ENCODE data around the gene MMP27.
A peak's percentile ranks its signal among the peaks of the same experiment; 100 is the strongest.

The MMP27 gene

DNA sequence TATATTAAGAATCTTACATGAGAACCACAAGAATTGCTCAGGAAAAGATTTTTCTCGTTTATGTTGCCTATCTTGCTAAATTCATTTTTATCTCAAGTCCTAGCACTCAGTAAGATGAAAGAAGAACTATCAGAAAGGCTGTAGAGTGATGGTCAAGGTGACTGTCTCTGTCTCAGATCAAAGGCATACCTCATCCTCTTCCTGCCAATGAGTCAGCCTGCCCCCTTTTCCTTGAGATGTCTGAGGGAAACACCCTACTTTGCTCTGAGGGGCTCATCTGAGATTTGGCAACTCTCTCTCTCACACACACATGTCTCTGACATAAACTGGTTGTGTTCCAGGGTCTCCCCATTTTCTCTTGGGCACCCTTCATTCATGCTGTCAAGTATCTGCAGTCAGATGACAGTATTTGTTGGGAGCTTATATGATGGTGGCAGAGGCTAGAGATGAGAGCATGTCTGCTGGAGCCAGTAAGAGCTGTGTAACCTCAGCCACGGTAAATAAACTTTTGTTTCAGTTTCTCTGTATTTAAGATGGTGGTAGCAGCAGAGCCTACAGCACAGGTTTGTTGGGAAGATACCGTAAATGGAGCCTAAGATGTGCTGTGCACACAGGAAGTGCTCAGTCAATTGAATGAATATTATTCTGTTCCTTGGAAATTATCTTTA lies 1.6 kb downstream of the MMP27 start:
- no peak for DNase-seq (ENCODE audit: low read depth)

DNA sequence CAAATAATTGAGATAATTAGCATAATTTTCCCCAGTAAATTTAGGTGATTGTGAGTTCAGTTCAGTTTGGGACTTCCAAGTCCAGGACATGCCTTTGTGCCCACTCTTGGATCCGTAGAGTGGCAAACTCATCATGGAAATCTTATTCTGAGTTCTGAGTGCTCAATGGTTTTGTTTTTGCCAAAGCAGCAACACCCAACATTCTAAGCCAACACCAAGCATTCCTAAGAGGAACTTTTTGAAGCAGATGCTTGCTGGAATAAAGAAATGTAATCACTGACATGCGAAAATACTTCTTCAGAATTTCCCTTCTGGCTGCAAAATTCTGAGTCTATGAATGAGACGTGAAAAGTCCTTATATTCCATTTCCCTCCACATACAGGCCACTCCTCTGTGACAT lies 10.4 kb downstream of the MMP27 start:
- DNase-seq (ENCODE audit: low read depth) = no peak

DNA sequence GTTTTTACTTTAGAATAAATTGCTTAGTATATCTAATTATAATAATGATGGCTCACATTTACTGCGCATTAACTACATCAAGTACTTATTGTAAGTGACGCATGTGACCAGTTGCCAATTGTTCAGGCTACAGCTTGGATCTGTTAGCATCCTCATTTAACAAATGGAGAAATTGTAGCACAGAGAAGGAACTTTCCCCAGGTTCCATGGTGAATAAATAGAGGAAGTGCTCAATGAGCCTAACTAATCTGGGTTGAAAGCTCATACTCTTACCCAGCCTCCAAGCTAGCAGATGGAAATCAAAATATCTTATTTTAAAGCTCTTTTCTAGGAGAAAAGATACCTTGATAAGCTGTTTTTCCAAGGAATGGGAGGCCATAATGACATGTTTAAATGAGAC lies 19.8 kb downstream of the MMP27 start:
- no peak for DNase-seq (ENCODE audit: low read depth)

DNA sequence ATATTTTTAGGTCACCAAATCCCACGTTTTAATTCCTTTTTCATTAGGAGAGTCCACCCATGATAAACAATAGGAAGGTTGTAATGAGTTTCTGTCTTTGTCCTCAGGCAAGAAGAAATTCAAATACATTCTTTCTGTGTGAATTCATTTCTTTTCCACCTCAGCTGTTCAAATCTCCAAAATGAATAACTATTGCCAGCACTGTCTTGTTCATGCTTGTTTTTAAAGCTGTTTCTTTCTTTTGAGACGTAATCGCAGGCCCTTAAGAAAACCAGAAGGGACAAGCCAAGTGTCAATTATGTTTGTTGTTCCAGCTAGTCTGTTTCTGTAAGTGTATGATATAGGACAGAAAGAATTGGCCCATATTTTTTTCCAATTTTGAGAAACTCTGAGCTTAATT lies 20.2 kb downstream of the MMP27 start:
- DNase-seq (ENCODE audit: low read depth) = no peak

DNA sequence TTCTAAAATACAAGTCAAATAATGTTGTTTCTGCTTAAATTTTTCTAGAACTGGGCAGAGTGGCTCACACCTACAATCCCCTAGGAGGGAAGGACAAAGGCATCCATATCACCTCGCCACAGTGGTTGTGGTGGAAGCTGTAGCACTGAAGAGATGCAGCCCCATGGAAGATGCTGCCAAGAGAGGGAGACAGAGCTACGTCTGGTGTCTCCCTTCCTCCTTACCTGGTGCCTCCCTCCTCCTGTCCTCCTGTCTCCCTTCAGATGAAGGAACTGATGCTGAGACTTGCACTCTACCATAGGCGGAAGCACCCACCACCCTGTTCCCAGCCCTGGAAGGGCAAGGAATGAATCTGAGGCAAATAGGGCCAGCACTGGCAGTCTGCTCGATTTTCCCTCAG lies 22.3 kb downstream of the MMP27 start:
- no peak for DNase-seq (ENCODE audit: low read depth)

DNA sequence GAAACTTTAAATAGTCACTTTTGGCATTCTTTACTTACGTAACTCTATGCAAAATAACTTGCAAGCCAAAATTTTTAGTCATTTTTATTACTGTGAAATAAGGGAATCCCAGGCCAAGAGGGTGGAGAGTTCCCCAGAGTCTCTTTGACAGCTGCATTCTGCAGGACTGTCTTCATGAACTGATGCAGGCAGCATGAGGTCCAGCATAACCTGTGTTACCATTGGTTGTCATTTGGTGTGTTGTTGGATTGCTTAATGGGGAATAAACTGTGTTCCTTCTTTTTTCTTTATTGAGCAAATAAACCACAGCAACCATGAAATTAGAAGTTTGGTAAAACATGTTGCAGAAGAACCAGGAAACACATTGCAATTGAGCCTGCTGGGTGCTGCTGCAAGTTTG lies 24.6 kb downstream of the MMP27 start:
- DNase-seq (ENCODE audit: low read depth) = peak; percentile 51

DNA sequence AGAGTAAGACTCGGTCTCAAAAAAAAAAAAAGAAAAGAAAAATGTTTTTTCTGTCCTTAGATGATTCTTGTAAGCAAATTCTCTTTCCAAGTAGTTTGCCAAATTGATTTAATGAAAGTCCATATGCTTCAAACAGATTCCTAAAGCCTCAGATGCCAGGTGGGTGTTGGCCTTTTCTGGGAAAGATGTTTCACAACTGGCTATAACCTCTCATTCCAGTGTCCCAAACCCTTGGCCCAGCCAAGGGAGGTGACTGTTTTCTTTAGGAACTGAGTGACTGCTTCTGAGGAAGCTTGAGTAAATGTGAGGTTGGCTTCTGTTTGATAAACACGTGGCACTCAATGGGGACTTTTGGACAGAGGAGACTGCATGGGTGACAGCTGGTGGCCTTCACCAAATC lies 27.5 kb downstream of the MMP27 start:
- DNase-seq (ENCODE audit: low read depth) = no peak

DNA sequence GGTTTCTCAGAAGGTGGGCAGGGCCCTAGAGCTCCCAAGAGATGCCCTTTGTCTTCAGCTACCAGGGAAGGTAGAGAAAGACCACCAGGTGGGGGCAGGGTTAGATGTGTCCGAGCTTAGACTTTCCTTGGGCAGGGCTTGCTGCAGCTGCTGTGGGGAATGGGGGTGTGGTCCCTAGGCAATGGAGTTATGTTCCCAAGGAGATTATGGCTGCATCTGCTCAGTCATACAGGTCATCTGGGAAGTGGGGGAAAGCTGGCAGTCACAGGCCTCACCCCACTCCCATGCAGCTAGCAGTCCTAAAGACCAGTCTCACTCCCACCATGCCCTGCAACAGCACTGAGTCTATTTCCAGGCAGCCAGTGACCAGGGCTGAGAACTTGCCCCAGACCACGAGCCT lies 29.5 kb downstream of the MMP27 start:
- no peak for DNase-seq (ENCODE audit: low read depth)

DNA sequence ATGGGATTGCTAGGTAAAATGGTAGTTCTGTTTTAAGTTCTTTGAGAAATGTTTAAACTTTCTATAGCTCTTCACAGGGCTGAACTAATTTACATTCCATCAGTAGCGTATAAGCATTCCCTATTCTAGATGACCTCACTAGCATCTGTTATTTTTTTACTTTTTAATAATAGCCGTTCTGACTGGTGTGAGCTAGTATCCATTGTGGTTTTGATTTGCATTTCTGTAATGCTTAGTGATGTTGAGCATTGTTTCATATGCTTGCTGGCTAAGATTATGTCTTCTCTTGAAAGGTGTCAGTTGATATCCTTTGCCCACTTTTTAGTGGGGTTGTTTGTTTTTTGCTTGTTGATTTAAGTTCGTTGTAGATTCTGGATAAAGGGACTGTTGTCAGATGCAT lies 35.9 kb downstream of the MMP27 start:
- DNase-seq (ENCODE audit: low read depth) = no peak

DNA sequence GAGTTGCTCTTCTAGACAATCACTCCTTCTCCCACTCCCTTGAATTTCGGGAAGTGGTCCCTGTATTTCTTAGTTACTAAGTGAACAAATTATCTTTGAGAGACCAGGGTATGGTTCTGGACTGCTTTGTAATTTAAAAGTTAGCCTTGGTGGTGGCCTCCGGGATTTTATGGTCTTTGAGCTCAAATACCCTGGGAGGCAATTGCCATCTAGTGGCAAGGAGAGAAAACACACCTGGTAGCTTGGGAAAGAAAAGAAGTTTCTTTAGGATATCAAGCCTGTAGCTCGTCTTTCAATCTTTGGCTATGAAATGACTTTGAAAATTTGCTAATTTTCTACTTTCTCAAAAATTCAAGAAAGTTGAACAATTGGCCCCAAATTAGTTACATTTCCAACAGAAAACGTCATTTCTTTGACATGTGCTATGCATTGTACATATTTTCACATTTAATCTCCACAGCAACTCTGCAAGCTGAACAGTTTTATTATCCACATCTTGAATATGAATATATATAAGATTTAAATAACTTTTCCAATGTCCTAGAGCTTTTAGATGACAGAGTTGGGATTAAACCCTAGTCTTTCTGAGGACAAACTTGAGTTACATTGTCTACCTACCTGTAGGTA lies 39.1 kb downstream of the MMP27 start:
- peak; percentile 19 for DNase-seq (ENCODE audit: low read depth)

DNA sequence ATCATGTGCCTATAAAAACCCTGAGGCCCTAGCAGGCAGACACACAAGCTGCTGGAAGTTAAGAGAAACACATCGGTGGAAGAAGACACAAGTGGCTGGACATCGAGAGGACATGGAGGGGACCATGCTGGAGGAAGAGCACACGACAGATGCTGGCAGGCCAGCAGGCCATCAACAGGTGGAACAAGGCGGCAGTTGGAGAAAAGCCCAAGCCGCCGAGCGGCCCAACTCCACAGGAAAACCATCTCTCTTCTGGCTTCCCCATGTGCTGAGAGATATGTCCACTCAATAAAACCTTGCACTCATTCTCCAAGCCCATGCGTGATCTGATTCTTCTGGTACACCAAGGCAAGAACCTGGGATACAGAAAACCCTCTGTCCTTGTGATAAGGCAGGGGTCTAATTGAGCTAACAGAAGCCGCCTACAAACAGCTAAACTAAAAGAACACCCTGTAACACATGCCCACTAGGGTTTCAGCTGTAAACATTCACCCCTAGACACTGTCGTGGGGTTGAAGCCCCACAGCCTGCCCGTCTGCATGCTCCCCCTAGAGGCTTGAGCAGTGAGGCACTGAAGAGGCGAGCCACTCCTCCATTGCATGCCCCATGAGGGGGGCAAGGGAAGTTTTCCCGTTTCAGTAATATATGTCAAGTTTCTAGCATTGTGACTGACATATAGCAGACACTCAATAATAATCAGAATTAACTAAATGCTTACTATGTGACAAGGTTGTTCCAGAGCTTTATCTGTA lies 41.4 kb downstream of the MMP27 start:
- no peak for DNase-seq (ENCODE audit: low read depth)

DNA sequence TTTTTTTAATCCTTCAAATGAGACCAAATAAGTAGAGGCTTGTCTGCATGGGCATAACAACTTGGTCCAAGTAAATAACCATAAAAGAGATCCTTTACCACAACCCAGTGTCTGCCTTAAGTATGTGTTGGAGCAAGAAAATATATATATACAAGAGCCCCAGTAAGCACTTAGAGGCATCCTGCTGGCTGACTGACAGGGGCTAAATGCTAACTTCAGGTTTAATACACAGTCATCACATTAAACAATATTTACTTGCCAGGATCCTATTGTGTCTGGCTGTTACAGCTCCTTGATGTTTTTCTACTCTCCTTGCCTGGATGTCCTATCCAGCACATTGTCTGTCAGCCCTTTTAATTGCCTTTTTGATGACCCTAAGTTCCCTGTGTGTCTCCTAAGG lies 43.0 kb downstream of the MMP27 start:
- DNase-seq (ENCODE audit: low read depth) = no peak

DNA sequence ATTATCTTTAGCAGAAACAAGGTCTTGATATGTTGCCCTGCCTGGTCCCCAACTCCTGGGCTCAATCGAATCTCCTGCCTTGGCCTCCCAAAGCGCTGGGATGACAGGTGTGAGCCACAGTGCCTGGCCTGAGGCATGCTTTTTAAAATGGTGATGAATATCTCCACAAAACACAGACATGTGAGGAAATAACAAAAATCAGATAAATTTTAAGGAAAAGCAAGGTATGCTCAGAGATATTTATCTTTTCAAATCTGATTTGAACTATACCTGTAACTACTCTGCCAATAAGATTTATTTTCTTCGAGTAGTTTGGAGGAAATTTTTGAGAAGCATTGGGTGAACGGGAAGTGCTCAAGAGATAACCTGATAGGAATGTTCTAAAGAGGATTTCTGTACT lies 44.5 kb downstream of the MMP27 start:
- no peak for DNase-seq (ENCODE audit: low read depth)

DNA sequence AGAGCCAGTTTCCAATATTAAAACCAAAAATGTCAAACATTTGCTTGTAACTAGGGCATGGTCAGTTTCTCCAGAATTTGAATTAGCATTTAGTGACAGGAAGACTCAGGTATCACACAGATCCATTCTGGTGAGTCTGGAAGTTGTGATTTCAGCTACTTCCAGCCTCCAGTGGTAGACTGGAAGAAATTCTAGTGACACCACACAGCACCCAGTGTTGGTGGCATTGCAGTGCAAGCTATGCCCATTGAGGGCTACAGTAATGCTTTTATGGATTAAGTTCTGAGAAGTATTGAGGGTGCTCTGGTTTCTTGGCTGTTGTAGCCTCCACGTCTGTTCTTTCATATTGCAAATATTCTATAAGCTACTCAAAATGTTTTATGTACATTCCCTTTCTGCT lies 49.0 kb downstream of the MMP27 start:
- DNase-seq (ENCODE audit: low read depth) = no peak

DNA sequence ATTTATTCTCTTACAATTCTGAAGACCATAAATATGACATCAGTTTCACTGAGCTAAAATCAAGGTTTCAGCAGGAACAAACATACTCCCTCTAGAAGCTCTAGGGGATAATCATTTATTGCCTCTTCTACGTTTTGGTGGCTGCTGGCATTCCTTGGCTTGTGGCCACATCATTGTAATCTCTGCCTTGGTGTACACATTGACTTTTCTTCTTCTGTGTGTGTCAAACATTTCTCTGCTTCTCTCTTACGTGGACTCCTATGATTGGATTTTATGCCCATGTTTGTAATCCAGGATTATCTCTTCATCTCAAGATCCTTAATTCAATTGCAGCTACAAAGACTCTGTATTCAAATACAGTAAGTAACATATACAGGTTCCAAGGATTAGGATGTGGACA lies 50.0 kb downstream of the MMP27 start:
- DNase-seq (ENCODE audit: low read depth) = no peak

DNA sequence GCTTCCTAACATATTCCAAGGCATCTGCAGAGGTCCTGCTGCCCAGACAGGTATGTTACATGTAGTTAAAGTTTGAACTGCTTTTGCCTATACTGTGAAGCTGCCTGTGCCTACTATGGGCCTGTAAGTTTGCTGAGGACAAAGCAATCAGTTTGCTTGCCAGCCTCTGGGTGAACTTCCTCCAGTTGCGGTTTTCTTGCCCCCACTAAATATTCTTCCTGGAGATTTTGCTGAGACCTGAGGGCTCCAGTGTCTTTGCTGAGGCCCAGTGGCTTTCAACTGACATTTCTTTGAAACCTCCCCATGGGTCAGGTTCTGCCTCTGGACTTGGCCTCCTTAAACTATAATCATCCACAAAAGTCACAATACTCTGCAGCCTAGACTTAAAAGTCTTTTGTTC lies 50.8 kb downstream of the MMP27 start:
- no peak for DNase-seq (ENCODE audit: low read depth)

DNA sequence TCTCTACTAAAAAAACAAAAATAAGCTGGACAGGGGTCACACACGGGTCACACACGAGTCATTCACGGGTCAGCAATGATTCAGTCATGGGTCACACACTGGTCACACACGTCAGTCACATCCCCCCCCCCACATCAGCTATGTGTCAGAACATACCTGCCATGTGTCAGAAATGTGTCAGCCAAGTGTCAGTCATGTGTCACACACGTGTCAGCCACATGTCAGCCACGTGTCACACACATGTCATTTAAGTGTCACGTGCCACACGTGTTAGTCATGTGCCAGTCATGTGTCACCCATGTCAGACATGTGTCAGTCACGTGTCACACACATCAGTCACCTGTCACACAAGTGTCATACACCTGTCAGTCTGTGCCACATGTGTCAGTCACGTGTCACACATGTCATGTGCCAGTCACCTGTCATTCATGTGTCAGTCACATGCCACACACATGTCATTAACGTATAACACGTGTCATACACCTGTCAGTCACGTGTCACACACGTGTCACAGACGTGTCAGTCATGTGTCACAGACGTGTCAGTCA lies 51.8 kb downstream of the MMP27 start:
- DNase-seq (ENCODE audit: low read depth) = no peak

DNA sequence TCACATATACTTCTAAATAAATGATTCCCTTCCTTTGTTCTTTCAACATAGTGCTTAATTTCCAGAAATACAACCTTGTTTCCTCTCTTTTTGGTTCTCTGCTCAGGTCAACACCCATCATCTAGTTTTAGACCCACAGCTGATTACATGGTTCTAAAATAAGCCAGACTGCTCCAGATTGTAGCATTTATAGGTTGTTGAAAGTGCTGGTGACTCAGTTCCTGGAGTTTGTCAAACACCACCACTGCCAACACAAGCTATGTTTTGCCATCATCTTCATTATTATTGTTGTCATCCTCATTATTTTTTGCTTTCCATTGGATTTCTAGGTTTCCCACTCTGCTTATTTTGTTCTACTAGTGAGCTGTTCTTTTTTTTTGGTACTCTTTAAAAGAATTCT lies 58.1 kb downstream of the MMP27 start:
- no peak for DNase-seq (ENCODE audit: low read depth)

DNA sequence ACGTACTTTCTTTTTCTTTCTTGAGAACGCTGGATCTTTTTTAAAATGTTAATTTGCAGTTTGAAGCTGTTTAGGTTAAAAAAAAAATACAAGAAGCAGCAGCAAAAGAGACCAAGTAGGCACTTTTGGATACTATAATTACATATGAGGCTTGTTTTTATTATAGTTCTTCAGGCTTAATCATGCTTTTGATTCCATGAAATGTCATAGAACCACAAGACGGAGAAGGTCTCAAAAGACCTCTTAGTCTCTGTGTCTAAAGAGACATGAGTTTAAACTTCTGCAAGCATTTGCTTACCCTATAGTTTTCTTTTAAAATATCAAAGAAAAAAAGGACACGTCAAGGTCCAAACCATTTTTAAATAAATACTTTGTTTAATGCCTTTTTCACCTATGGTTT lies 61.6 kb downstream of the MMP27 start:
- no peak for DNase-seq (ENCODE audit: low read depth)
